ENCODE results near the gene PRSS58.

Gene PRSS58

GRCh38 chr7:142257958-142258357 lies at the start of gene PRSS58:
Gene PRSS58 (minus strand): TSS chr7:142258058. CDS start chr7:142257707, 351 bp downstream.
- no peak for DNase-seq (ENCODE audit: low read depth in 2 of 2)

DNA sequence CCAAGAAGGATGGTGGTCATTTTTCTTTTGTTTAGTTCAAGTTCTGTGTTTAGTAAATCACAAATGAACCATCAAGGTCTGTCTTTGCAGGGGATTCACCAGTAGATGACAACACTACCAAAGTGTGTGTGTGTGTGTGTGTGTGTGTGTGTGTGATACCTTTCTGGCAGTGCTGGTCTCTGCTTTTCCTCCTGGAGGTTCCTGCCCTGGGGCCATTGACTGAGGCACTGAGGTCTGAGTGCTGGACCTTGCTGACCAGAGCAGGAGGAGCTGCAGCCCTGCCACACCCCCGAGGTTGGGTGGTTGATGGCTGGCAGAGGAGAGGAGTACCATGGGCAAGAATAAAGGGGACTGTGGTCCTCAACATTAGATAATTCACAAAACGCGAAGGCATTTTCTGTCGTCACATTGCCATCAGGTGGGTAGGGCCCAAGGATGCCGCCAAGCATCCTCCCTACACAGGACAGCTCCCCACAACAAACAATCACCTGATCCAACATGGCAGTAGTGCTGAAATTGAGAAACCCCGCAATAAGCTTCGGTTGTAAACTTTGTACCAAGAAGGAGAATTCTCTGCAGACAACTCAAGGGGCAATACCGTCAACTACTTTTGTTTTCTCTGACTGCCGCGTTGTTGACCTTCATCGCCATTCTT lies 49.5 kb upstream of the PRSS58 start:
- DNase-seq (ENCODE audit: low read depth in 2 of 2), result no peak

GRCh38 chr7:142303650-142304049 lies 45.8 kb upstream of the PRSS58 start:
- DNase-seq (ENCODE audit: low read depth in 2 of 2), result no peak

- DNase-seq (ENCODE audit: low read depth in 2 of 2), result no peak
Measured at GRCh38 chr7:142301923-142302550, 44.2 kb upstream of the PRSS58 start.

DNA sequence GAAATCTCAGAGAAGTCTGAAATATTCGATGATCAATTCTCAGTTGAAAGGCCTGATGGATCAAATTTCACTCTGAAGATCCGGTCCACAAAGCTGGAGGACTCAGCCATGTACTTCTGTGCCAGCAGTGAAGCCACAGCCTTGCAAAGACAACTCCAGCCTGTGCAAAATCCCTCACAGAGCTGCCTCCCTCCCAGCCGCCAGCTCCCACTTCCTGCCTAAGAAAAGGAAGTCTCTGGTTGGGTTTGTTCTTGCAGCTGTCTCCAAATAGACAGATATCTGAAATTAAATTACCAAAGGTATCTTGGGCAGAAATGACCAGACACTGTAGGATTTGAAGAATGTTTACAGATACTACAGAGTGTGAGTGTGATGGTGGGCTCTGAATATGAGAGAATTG lies 43.4 kb upstream of the PRSS58 start:
- no peak for DNase-seq (ENCODE audit: low read depth in 2 of 2)

DNA sequence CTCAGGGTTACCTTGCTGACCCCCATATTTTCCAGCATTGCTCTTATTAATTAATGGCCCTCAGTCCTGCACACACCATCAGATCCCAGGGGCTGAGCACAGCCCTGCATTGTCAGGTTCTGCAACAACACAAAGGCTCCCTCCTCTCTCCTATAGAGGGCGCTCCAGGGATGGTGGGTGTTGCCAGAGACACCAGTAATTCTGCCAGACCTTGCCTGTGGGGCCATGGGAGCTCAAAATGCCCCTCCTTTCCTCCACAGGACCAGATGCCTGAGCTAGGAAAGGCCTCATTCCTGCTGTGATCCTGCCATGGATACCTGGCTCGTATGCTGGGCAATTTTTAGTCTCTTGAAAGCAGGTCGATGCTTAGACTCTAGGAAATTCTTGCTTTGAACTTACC lies 42.8 kb upstream of the PRSS58 start:
- no peak for DNase-seq (ENCODE audit: low read depth in 2 of 2)

DNA sequence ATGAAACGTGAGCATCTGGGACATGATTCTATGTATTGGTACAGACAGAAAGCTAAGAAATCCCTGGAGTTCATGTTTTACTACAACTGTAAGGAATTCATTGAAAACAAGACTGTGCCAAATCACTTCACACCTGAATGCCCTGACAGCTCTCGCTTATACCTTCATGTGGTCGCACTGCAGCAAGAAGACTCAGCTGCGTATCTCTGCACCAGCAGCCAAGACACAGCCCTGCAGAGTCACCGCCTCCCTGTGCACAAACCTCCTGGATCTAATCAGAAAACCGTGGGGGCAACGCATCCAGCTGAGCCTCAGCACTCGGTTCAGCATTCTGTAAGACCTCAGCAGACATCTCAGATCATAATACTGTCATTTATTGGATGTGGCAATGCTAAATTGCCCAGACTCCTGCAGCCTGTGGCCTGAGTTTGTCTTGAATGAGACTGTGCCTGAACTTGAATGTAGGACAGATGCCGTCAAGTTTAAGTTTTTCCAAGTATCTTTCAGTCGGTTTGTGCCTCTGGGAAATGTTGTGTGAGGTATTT lies 41.5 kb upstream of the PRSS58 start:
- no peak for DNase-seq (ENCODE audit: low read depth in 2 of 2)

DNA sequence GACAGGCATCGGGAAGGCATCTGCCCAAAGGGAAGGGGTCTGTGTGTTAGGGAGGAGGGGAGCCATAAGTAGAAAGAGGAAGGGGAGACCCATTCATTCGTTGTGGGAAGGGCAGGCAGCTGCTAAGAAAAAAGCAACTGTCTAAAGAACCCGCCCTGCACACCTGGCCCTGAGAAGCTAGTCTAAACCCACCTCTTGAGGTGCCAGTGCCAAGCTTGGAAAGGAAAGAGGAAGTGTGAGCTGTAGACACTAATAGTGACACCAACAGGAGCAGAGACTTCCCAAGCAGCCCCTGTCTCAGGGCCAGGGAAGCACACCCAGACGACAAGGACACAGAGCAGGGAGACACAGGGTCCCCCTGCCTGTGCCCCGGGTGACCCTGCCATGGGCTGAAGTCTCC lies 40.8 kb upstream of the PRSS58 start:
- no peak for DNase-seq (ENCODE audit: low read depth in 2 of 2)

DNA sequence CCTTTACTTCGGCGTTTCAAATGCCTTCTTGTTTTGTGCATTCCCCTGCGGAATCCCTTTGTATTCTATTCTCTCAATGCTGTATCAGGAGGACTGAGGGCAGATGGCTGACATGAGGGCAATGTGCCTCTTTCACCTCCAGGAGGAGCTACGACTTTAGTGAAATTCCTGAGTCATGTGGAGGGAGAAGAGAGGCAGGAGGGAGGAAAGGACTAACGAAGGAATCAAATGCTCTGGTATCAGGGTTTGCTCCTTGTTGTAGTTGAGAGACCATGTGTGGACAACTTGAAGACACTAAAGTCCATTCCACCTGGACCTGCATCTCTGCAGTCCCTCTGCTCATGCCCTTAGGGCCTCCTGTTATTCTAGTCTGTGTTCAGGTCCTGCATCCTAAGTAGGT lies 40.2 kb upstream of the PRSS58 start:
- no peak for DNase-seq (ENCODE audit: low read depth in 2 of 2)

GRCh38 chr7:142280263-142280662 lies 22.4 kb upstream of the PRSS58 start:
- no peak for DNase-seq (ENCODE audit: low read depth in 2 of 2)

- DNase-seq (ENCODE audit: low read depth in 2 of 2), result no peak
Measured at GRCh38 chr7:142279601-142280000, 21.7 kb upstream of the PRSS58 start.

DNA sequence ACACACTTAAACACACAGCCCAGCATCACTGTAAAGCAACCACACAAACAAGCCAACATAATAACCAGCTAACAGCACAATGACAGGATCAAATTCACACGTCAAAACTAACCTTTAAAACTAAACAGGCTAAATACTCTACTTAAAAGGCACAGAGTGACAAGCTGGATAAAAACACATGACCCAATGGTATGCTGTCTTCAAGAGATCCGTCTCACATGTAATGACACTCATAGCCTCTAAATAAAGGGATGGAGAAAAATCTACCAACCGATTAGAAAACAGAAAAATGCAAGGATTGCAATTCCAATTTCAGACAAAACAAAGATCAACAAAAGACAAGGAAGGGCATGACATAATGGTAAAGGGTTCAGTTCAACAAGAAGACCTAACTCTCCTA lies 17.2 kb upstream of the PRSS58 start:
- no peak for DNase-seq (ENCODE audit: low read depth in 2 of 2)

GRCh38 chr7:142272841-142273240 lies 15.0 kb upstream of the PRSS58 start:
- no peak for DNase-seq (ENCODE audit: low read depth in 2 of 2)

DNA sequence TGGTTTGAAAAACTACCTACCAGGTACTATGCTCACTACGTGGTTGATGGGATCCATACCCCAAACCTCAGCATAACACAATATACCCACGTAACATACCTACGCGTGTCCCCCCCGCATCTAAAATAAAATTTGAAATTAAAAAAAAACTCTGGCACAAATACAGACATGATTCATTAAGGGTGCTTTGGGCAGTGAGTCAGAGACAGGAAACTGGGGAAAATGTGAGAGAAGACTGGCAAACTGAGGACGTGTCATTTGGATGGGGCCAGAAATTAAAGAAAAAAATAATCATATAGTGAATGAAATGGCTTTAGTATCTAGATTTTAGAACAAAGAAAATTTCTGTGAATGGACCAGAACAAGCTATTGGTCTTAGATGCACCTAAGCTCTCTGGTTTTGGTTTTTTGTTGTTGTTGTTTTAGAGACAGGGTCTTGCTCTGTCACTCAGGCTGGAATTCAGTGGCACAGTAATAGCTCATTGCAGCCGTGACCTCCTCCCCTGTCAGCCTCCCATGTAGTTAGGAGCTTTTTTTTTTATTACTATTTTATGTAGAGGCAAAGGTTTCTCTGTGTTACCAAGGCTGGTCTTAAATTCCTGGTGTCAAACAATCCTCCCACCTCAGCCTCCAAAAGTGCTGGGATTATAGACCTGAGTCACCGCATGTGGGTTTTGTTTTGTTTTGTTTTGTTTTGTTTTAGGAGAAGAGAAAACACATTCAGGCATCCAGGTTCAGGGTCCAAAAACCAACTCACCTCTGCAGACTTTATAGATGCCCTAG lies 5.9 kb upstream of the PRSS58 start:
- DNase-seq (ENCODE audit: low read depth in 2 of 2), result no peak

GRCh38 chr7:142250705-142251104 lies 7.2 kb downstream of the PRSS58 start:
- DNase-seq (ENCODE audit: low read depth in 2 of 2), result no peak

DNA sequence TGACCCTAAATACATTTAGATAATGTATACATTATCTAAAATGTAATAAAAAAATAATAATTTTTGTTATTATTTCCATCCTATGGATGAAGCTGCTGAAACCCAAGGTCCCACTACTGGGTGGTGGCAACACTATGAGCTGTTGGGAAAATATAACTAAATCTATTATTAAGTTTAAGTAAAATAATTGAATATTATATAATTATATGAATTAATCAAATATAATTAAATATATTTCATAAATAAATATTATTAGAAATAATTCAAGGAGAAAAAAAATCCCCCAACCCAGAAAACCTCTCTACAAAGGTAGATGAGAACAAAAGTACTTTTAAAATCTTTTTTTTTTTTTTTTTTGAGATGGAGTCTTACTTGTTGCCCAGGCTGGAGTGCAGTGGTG lies 7.9 kb downstream of the PRSS58 start:
- DNase-seq (ENCODE audit: low read depth in 2 of 2), result no peak

GRCh38 chr7:142248166-142249160 lies 9.4 kb downstream of the PRSS58 start:
- no peak for DNase-seq (ENCODE audit: low read depth in 2 of 2)

DNA sequence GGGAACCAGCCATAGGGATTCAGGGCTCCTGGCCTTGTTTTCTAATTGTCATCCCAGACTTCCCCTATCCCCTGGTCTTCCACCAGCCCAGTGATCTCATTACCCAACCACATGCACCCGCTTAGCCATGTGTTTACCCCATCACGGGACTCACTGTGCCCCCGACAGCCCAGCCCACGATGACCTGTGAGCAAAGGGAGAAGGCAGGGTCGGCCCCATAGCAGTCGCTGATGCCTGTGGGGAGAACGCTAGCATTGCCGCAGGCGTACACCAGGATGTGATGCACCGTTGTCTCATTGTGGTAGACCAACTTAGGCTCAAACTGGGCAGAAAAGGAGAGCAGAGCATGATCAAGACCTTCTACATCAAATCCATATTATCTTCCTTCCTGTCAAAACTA lies 14.0 kb downstream of the PRSS58 start:
- DNase-seq (ENCODE audit: low read depth in 2 of 2), result no peak

- DNase-seq (ENCODE audit: low read depth in 2 of 2), result no peak
Measured at GRCh38 chr7:142240546-142240945, 17.3 kb downstream of the PRSS58 start.

DNA sequence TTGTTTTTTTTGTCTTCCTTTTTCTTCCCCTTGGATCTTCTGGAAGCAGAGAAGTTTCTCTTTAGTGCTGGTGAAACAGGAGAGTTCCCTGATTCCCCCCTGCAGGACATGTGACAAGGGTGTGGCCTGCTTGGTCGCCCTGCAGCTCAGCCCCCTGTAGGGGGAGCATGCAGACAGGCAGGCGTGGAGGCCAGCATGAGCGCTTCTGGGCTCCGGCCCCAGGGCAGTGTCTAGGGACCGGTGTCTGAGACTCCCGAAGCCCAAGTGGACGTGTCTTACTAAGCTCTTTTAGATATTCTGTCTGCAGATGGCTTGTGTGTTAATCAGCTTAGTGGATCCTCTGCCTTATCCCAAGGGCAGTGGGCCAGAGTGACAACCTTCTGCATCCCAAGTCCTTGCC lies 26.1 kb downstream of the PRSS58 start:
- no peak for DNase-seq (ENCODE audit: low read depth in 2 of 2)

GRCh38 chr7:142228537-142229104 lies 29.2 kb downstream of the PRSS58 start:
- no peak for DNase-seq (ENCODE audit: low read depth in 2 of 2)
